ENCODE results near the gene SYT9.

- TF ChIP-seq KDM5A (IDR thresholded peaks at IDR 0.05): no peak
- no peak for TF ChIP-seq RCOR1 (IDR thresholded peaks at IDR 0.05; ENCODE audit: low read depth, low read length)
- no peak for TF ChIP-seq CTCF (IDR thresholded peaks at IDR 0.05)
- TF ChIP-seq MAX (IDR thresholded peaks at IDR 0.05): no peak
- no peak for TF ChIP-seq RAD21 (conservative IDR thresholded peaks at IDR 0.05 in 1 of 2, IDR thresholded peaks at IDR 0.05 in 1 of 2)
- no peak for TF ChIP-seq CEBPB (IDR thresholded peaks at IDR 0.05)
- no peak for TF ChIP-seq POLR2A (IDR thresholded peaks at IDR 0.05; ENCODE audit: low read length)
- TF ChIP-seq ESRRA (IDR thresholded peaks at IDR 0.05; ENCODE audit: borderline replicate concordance, low read length): no peak
- TF ChIP-seq EP300 (IDR thresholded peaks at IDR 0.05): no peak
- TF ChIP-seq CHD4 (IDR thresholded peaks at IDR 0.05; ENCODE audit: borderline replicate concordance): no peak
- no peak for TF ChIP-seq RNF2 (IDR thresholded peaks at IDR 0.05; ENCODE audit: borderline replicate concordance, low read depth)
These were observed 41.2 kb downstream of the SYT9 start for GRCh38 chr11:7292922-7293321.

All from A549 (cell line).